Panc1 (cell line): Measurements from ENCODE around the gene ADARB2.

Experiments used
- CTCF ChIP-seq: fragments of 450-650 bp; IDR thresholded peaks from 2 replicates; pipeline ENCODE4 v1.5.1; 2017; ENCODE audit warnings: mild to moderate bottlenecking
- POLR2AphosphoS5 ChIP-seq: IDR thresholded peaks from 2 replicates; pipeline ENCODE4 v1.6.1; 2012; ENCODE audit warnings: mild to moderate bottlenecking, low read depth, low read length, moderate library complexity
- REST ChIP-seq, 2 experiments: IDR thresholded peaks; 2 replicates each; pipeline ENCODE4 v1.6.1; 2011 to 2012; ENCODE audit warnings: low read depth in 2 of 2, control low read depth in 1 of 2, low read length in 1 of 2, mild to moderate bottlenecking in 1 of 2, moderate library complexity in 1 of 2; ENCODE audit not compliant: insufficient read depth in 1 of 2
- SIN3A ChIP-seq: IDR thresholded peaks from 2 replicates; pipeline ENCODE4 v1.6.1; 2012; ENCODE audit warnings: low read depth, mild to moderate bottlenecking, low read length, moderate library complexity, borderline replicate concordance; ENCODE audit not compliant: insufficient read depth
- TCF7L2 ChIP-seq: IDR thresholded peaks from 2 replicates; pipeline ENCODE4 v1.6.1; 2011; ENCODE audit warnings: mild to moderate bottlenecking, low read depth, low read length, inconsistent platforms

- TF ChIP-seq CTCF (no peak), SIN3A (no peak), POLR2AphosphoS5 (no peak), REST (IDR thresholded peaks at IDR 0.05; ENCODE audit: insufficient read depth in 1 of 2, low read depth in 2 of 2, low read length in 1 of 2) (no peak), TCF7L2 (no peak)
These were observed 466.8 kb downstream of the ADARB2 start for GRCh38 chr10:1270490-1270889.
